ENCODE data around the gene AGAP3.

GRCh38 chr7:151122276-151122675 is 36.0 kb downstream of the AGAP3 start:
- TF ChIP-seq CTCF (IDR thresholded peaks at IDR 0.05; ENCODE audit: low read depth, low read length) (no peak), EZH2phosphoT487 (IDR thresholded peaks at IDR 0.05; ENCODE audit: low read depth) (no peak)

Data from OCI-LY3 (cell line).